ENCODE measurements around the gene MYO9A.
A peak's percentile ranks its signal among the peaks of the same experiment; 100 is the strongest.
"Not testable (repeated sequence)": the region's sequence is repeated elsewhere in the genome, so short reads cannot be mapped to it uniquely, and the experiment has no call there.

The MYO9A gene

DNA sequence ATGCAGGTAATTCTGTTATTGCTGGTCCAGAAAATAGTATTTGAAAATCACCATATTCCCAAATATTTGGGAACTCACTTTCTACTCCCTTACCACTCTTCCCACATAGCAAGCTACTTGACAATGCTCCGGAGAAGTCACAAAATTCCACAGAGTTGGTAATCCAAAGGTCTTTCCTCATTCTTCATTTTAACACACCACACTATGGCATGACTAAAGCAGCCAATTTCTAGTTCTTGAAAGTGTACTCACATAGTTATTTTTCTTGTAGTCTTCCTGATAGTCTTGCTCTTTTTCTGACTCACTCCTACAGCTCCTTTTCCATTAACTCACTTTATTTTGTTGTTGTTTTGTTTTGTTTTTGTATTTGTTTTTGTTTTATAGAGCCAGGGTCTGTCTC lies 67.2 kb downstream of the MYO9A start:
- Mint-ChIP-seq H3K4me1 (no peaks in the 10 kb centered on the region), H3K27ac (no peak overlapping the region), H3K9me3 (no peaks in the 10 kb centered on the region), H3K4me3 (no peak overlapping the region), H3K27me3 (no peaks in the 10 kb centered on the region)
- ATAC-seq (no peak), DNase-seq (no peak)

DNA sequence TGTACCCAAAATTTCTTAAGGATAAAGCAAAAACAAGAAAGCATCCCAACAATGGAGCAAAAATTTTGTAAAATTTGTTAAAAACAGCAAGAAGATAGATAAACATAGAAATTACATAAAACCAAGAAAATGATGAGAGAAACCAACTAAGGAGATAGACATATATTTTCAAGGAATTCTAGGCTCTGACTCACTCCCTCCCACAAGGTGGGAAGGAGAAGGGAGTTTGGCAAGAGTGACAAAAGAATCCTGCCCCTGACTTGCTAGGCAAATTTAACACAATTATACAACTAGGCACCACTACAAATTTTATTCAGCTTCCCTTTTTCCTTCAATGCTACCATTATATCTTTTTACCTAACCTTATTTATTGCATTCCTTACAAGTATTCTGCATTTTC lies 70.9 kb downstream of the MYO9A start:
- H3K9me3 Mint-ChIP-seq: no peaks in the 10 kb centered on the region
- no peak overlapping the region for H3K27ac Mint-ChIP-seq
- no peak overlapping the region for H3K4me3 Mint-ChIP-seq
- ATAC-seq (no peak), DNase-seq (no peak)
- no peaks in the 10 kb centered on the region for H3K4me1 Mint-ChIP-seq
- no peaks in the 10 kb centered on the region for H3K27me3 Mint-ChIP-seq

DNA sequence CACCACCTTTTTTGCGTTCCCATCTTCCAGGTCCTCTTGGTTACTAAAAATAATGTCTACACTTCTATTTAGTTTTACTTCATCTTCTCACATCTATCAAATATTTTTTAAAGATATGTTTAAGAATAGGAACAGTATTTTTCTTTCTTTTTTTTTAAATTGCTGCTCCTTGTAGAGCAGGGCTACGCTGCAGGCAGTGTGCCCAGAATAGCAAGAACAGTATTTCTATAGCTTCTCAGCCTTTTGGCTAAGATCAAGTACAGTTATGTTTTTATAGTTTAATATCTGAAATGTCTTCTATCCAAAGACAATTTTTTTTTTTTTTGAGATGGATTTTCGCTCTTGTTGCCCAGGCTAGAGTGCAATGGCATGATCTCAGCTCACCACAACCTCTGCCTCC lies 73.0 kb downstream of the MYO9A start:
- H3K4me3 Mint-ChIP-seq: no peak overlapping the region
- H3K27ac Mint-ChIP-seq: no peak overlapping the region
- no peaks in the 10 kb centered on the region for H3K4me1 Mint-ChIP-seq
- DNase-seq (no peak), ATAC-seq (no peak)
- no peaks in the 10 kb centered on the region for H3K27me3 Mint-ChIP-seq
- H3K9me3 Mint-ChIP-seq: no peaks in the 10 kb centered on the region

DNA sequence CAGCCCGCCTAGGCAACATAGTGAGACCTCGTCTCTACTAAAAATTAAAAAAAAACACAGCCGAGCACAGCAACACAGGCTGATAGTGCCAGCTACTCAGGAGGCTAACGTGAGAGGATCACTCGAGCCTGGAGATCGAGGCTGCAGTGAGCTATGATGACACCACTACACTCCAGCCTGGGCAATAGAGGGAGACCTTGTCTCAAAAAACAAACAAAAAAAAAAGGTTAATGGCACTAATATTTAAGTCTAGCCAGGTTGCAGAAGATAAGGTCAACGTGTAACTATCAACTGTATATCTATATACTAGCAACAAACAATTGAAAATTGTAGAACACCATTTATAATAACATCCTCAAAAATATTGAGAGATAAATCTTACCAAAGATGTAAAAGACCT lies 75.1 kb downstream of the MYO9A start:
- H3K4me3 Mint-ChIP-seq: no peak overlapping the region
- H3K27me3 Mint-ChIP-seq: no peaks in the 10 kb centered on the region
- H3K9me3 Mint-ChIP-seq: peaks cover 7 to 9% of the 10 kb centered on the region in 2 donors
- ATAC-seq: no peak
- no peak for DNase-seq
- no peak overlapping the region for H3K27ac Mint-ChIP-seq
- H3K4me1 Mint-ChIP-seq: no peaks in the 10 kb centered on the region

DNA sequence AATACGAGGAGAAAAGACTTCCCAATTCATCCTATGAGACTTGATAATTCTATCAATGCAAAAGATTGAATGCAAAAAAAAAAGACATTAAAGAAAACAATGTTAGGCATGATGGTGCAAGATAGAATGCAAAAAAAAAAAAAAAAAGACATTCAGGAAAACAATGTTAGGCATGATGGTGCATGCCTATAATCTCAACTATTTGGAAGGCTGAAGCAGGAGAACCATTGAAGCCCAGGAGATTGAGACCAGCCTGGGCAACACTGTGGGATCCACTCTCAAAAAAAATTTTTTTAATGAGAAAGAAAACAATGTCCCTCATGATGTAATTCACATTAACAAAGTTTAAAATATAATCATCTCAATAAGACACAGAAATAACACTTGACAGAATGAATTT lies 75.9 kb downstream of the MYO9A start:
- ATAC-seq: no peak
- DNase-seq: no peak
- no peak overlapping the region for H3K4me3 Mint-ChIP-seq
- peaks cover 4% of the 10 kb centered on the region for H3K4me1 Mint-ChIP-seq
- H3K27ac Mint-ChIP-seq: no peak overlapping the region
- H3K9me3 Mint-ChIP-seq: peaks cover 7 to 12% of the 10 kb centered on the region in 2 donors
- H3K27me3 Mint-ChIP-seq: no peaks in the 10 kb centered on the region

DNA sequence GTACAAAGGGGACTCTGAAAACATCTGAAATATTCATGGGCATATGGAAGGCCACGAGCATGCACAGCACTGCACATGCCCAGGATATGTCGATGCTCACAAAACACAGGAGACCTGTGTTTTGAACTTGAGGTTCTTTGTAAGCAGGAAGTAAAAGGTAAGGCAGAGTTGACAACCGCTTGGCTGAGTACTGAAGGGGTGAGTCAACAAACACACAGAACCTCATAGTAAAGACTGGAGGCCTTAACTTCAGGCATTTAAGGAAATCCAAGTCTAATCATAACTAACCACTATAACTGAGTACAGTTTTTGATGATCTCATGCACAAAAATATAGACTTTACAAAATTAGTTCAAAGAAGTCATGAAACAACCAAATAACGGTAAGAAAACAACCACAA lies 80.6 kb downstream of the MYO9A start:
- Mint-ChIP-seq H3K4me1 (peaks cover 7% of the 10 kb centered on the region), H3K4me3 (no peak overlapping the region), H3K27me3 (no peaks in the 10 kb centered on the region), H3K9me3 (peaks cover 7 to 12% of the 10 kb centered on the region in 2 donors), H3K27ac (no peak overlapping the region)
- no peak for ATAC-seq
- no peak for DNase-seq

DNA sequence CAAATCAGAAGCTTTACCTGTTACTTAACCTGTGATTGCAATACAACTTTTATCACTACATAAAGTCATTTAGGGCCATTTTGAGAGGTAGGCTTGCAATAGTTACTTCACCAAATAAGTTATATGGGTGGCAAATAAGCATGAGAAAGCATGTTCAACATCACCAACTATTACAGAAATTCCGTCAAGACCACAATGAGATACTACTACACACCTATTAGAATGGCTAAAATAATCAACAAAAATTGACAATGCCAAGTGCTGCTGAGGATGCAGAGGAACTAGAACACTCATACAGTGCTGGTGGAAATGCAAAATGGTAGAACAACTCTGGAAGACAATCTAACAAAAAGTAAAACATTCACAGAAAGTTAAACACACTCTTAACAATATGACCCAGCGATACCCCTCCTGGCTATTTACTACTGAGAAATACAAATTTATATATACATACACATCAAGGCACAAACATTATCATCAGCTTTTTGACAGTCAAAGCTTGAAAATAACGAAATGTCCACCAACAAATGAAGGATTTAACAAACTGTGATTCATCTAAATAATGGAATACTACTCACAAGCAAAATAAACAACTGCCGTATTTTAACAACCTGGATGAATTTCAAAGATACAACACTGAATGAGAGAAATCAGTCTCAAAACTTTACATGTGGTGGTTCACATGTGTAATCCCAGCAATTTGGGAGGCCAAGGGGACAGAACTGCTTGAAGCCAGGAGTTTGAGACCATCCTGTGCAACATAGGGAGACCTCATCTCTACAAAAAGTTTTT lies 82.9 kb downstream of the MYO9A start:
- Mint-ChIP-seq H3K4me3 (no peak overlapping the region), H3K4me1 (peaks cover 7% of the 10 kb centered on the region), H3K27ac (no peak overlapping the region), H3K9me3 (peaks cover 7 to 12% of the 10 kb centered on the region in 2 donors), H3K27me3 (no peaks in the 10 kb centered on the region)
- ATAC-seq (no peak), DNase-seq (no peak)

DNA sequence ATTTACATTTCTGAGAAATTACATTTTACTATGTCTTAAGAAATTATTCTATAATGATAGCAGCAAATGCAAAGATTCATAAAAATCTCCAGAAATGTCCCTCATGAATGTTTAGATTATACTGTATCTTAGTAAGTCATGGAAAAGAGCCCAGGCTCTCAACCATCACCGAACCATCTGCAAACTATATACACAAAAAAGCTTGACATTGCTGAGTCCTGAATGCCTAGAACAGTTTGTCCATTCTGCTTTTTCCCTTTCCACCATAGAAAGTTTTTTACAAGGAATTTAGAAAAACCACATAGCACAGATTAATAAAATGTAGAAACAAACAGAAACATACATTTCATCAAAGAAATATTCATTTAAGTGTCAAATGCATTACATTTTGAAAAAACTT lies 83.6 kb downstream of the MYO9A start:
- peaks cover 7 to 12% of the 10 kb centered on the region in 2 donors for H3K9me3 Mint-ChIP-seq
- H3K4me3 Mint-ChIP-seq: no peak overlapping the region
- DNase-seq (no peak), ATAC-seq (no peak)
- peaks cover 7% of the 10 kb centered on the region for H3K4me1 Mint-ChIP-seq
- no peaks in the 10 kb centered on the region for H3K27me3 Mint-ChIP-seq
- H3K27ac Mint-ChIP-seq: no peak overlapping the region

DNA sequence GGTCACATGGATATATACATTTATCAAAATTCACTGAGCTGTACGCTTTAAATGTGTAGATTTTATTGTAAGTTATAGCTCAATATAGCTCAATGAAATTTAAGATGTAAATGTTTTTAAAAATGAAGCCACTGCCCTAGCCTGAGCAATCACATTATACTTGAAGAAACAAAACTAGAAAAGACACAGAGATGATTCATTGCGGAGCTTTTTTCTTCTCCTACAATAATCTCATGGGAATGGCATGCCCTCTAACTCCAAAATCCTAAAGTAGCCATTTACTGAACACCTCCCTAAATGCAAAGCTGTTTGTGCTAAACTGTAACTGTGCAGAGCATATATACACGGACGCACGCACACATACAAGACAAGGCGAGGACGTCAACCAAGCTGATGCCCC lies 84.2 kb downstream of the MYO9A start:
- no peak for ATAC-seq
- H3K4me3 Mint-ChIP-seq: no peak overlapping the region
- H3K27ac Mint-ChIP-seq: no peak overlapping the region
- H3K4me1 Mint-ChIP-seq: peaks cover 7% of the 10 kb centered on the region
- no peak for DNase-seq
- peaks cover 7 to 11% of the 10 kb centered on the region in 2 donors for H3K9me3 Mint-ChIP-seq
- H3K27me3 Mint-ChIP-seq: no peaks in the 10 kb centered on the region

DNA sequence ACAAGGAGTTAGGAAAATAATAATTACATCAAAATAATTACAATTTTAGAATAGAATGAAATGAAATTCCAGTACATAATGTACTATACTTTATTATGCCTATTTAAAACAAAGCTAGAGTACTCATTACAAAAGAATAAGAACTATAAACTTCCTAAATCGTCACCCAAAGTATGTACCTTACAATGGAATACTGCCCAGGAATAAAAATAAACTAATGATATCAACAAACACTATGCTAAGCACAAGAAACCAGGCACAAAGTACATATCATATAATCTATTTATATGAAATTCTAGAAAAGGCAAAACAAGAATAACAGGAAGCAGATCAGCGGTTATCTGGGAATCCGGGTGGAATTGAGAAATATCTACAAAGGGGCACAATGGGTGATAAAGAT lies 84.7 kb downstream of the MYO9A start:
- H3K9me3 Mint-ChIP-seq: peaks cover 3 to 6% of the 10 kb centered on the region in 2 donors
- no peak overlapping the region for H3K27ac Mint-ChIP-seq
- H3K4me1 Mint-ChIP-seq: peaks cover 7% of the 10 kb centered on the region
- no peaks in the 10 kb centered on the region for H3K27me3 Mint-ChIP-seq
- DNase-seq: no peak
- H3K4me3 Mint-ChIP-seq: no peak overlapping the region
- no peak for ATAC-seq

DNA sequence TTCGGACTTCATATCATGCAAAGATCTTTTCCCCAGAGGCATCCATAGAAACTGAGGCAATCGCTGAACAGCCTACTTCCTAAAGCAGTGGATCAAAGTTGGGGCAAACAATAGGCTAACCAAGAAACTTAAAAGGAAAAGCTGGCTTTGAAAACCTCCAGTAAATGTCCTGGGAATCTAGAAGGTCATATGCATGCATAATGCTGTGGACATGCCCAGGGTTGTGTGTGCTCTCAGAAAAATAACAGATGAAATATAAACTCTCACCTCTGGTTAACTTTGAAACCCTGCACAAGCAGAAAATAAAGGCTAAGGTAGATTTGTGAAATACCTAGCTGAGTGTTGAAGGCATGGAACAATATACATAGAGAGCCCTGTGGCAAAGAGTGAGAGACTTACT lies 96.3 kb downstream of the MYO9A start:
- Mint-ChIP-seq H3K9me3 (no peaks in the 10 kb centered on the region), H3K4me1 (no peaks in the 10 kb centered on the region), H3K4me3 (no peak overlapping the region), H3K27me3 (no peaks in the 10 kb centered on the region), H3K27ac (peak overlapping the region in 1 of 2 donors; percentile 74)
- ATAC-seq (no peak), DNase-seq (no peak)

DNA sequence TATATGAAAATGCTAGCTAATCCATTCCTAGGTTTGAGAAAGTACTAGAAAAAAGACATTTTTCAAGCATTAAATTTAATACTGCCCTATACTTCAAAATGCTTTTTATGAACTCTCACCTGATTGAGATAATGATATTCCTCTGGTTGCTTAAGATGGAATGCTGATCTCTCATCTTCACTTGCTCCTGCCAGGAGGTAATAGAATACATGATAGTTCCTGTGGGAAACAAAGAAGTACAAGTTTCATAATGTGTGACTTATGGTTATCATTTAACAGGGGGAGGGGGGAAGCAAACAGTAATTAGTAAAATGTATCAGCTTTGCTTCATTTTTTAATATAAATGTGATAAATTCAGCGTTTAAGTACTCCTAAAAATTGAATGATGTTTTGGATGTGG lies 97.2 kb downstream of the MYO9A start:
- no peak for DNase-seq
- ATAC-seq: no peak
- Mint-ChIP-seq H3K4me3 (no peak overlapping the region), H3K27me3 (no peaks in the 10 kb centered on the region), H3K4me1 (no peaks in the 10 kb centered on the region), H3K9me3 (no peaks in the 10 kb centered on the region), H3K27ac (no peak overlapping the region)

DNA sequence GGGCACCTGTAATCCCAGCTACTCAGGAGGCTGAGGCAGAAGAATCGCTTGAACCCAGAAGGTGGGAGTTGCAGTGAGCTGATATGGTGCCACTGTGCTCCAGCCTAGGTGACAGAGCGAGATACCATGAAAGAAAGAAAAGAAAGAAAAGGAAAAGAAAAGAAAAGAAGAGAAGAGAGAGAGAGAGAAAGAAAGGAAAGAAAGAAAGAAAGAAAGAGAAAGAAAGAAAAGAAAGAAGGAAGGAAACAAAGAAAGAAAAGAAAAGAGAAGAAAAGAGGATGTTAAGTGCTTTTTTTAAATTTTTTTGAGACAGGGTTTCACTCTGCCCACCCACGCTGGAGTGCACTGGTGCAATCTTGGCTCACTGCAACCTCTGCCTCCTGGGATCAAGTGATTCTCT lies 103.4 kb downstream of the MYO9A start:
- not testable (repeated sequence) for H3K4me1 Mint-ChIP-seq, H3K4me3 Mint-ChIP-seq, H3K27ac Mint-ChIP-seq, H3K27me3 Mint-ChIP-seq, ATAC-seq, DNase-seq, H3K9me3 Mint-ChIP-seq

DNA sequence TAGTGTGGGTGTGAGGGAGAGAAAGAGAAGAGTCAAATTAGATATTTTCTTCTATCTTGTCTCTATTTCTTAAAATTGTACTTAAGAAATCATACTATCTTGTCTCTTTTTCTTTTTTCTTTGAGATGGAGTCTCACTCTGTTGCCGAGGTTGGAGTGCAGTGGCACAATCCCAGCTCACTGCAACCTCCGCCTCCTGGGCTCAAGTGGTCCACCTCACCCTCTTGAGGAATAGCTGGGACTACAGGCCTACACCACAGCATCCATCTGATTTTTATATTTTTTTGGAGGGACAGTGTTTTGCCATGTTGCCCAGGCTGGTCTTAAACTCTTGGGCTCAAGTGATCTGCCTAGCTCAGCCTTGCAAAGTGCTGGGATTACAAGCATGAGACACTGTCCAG lies 104.2 kb downstream of the MYO9A start:
- Mint-ChIP-seq H3K9me3 (no peaks in the 10 kb centered on the region), H3K27ac (no peak overlapping the region)
- DNase-seq: no peak

DNA sequence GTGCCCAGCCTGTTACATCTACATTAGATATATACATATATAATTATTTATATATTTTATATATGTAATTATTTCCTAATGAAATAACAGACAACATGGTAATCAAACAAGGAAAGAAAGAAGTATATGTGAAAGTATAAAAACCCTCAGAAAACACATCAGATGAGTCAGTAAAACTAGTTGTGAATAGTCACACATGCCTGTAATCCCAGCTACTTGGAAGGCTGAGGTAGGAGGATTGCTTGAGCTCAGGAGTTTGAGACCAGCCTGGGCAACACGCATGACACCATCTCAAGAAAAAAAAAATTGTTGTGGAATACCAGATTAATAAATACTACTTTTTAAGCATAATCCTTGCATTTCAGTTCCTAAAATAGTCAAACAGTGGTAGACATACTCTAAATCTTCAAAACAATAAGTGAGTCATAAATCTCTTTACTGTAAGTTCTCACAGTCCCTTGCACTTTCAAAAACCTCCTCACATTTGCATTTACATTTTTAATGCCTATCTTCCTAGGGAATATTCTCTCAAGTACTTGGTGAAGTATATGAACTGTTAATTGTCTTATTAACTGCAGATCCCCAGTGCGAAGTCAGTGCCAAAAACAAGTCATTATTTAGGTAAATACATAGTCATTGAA lies 106.5 kb downstream of the MYO9A start:
- ATAC-seq (no peak), DNase-seq (no peak)
- peaks cover 4% of the 10 kb centered on the region for H3K4me1 Mint-ChIP-seq
- no peak overlapping the region for H3K4me3 Mint-ChIP-seq
- peak overlapping the region in 1 of 2 donors; percentile 42 for H3K27ac Mint-ChIP-seq
- H3K9me3 Mint-ChIP-seq: no peaks in the 10 kb centered on the region
- no peaks in the 10 kb centered on the region for H3K27me3 Mint-ChIP-seq

More for the DNA sequence above, 104.2 kb downstream of the MYO9A start:
- no peak for ATAC-seq
- Mint-ChIP-seq H3K4me3 (no peak overlapping the region), H3K4me1 (peaks cover 4% of the 10 kb centered on the region), H3K27me3 (no peaks in the 10 kb centered on the region)

DNA sequence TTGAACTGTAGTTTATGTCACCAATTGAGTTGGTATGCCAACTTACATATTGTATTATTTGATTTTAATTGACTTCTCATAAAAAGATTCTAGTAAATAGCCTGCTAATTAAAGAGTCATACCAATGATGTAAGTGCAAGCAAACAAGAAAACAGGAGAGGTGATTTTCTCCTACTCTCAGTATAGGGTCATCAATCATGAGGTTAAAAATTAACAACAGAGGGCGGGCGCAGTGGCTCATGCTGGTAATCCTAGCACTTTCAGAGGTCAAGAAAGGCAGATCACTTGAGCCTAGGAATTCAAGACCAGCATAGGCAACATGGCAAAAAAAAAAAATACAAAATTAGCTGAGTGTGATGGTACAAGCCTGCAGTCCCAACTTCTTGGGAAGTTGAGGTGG lies 108.7 kb downstream of the MYO9A start:
- DNase-seq (no peak), ATAC-seq (no peak)
- Mint-ChIP-seq H3K4me3 (no peak overlapping the region), H3K4me1 (peaks cover 4% of the 10 kb centered on the region), H3K27ac (peak overlapping the region in 1 of 2 donors; percentile 31), H3K27me3 (no peaks in the 10 kb centered on the region), H3K9me3 (no peaks in the 10 kb centered on the region)

DNA sequence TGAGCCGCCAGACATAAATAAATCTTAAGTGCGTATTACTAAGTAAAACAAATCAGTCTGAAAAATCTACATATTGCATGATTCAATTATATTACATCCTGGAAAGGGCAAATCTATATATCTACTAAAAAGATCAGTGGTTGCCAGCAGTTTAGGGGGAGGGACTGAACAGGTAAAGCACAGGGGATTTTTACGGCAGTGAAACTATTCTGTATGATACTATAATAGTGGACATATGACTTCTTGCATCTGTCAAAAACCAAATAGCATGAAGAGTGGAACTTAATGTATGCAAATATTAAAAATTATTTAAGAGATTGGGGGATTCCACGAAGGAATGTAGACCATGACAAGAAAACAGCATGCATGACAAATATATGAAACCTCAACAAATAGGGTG lies 111.6 kb downstream of the MYO9A start:
- DNase-seq: no peak
- no peak for ATAC-seq
- Mint-ChIP-seq H3K4me1 (peaks cover 2% of the 10 kb centered on the region), H3K27ac (no peak overlapping the region), H3K9me3 (no peaks in the 10 kb centered on the region), H3K27me3 (no peaks in the 10 kb centered on the region), H3K4me3 (no peak overlapping the region)

Data from stimulated activated naive CD8-positive, alpha-beta T cell treated with anti-CD3 and anti-CD28 coated beads, Interleukin-15, amount 100 ng/mL, for 72 hours (primary cell).